ENCODE measurements around the gene NABP2. TPM values are rescaled to one million over a fixed set of nuclear protein-coding genes. Genes with fewer than 3 reads are reported as not detected.

The NABP2 gene
- total and polyA plus RNA-seq, 2 experiments from 2014 or later: 25.5 to 27.8 TPM

DNA sequence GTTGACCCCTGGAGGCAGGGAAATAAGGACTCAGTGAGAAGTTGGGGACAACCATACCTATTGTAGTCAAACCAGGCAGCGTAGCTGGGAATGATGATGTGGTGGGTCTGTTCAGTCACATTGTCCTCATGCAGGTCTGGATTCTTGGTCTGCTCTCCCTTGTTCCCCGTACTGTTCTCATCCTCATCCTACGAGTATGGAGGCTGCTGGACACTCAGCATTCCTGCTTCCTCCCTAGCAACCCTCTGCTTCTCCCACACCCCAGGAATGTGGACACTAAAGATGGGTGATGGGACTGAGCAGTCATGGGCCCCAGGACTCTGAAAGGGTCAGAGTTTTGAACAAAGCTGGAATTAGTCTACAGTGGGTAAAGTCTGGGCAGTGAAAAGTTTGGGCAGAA, 45.8 kb upstream of the NABP2 start:
- no peaks in the 10 kb centered on the region for H3K27me3 ChIP-seq (ENCODE audit: insufficient read depth)
- peaks cover 82% of the 10 kb centered on the region for H3K36me3 ChIP-seq (ENCODE audit: insufficient read depth)
- H3K4me1 Mint-ChIP-seq: no peaks in the 10 kb centered on the region
- H3K27me3 Mint-ChIP-seq (ENCODE audit: insufficient read depth, low read depth, poor library complexity): no peaks in the 10 kb centered on the region
- DNase-seq (ENCODE audit: low spot score) (no peak), ATAC-seq (no peak)
- H3K9me3 Mint-ChIP-seq: no peaks in the 10 kb centered on the region
- no peak overlapping the region for H2AFZ ChIP-seq
- H3K27ac ChIP-seq (ENCODE audit: low read depth): no peak overlapping the region
- peaks cover 2% of the 10 kb centered on the region for H4K20me1 ChIP-seq (replicated peaks; ENCODE audit: insufficient read depth)
- H3K79me2 ChIP-seq (replicated peaks; ENCODE audit: insufficient read depth): 0 out of 2 replicates have a peak, but pooled peaks cover 4% of the 10 kb centered on the region
- H3K9me2 ChIP-seq (ENCODE audit: insufficient read depth): no peaks in the 10 kb centered on the region
- H3K4me1 ChIP-seq (ENCODE audit: insufficient read depth): no peaks in the 10 kb centered on the region
- H3K27ac Mint-ChIP-seq: no peak overlapping the region
- TF ChIP-seq, protein P1, sequence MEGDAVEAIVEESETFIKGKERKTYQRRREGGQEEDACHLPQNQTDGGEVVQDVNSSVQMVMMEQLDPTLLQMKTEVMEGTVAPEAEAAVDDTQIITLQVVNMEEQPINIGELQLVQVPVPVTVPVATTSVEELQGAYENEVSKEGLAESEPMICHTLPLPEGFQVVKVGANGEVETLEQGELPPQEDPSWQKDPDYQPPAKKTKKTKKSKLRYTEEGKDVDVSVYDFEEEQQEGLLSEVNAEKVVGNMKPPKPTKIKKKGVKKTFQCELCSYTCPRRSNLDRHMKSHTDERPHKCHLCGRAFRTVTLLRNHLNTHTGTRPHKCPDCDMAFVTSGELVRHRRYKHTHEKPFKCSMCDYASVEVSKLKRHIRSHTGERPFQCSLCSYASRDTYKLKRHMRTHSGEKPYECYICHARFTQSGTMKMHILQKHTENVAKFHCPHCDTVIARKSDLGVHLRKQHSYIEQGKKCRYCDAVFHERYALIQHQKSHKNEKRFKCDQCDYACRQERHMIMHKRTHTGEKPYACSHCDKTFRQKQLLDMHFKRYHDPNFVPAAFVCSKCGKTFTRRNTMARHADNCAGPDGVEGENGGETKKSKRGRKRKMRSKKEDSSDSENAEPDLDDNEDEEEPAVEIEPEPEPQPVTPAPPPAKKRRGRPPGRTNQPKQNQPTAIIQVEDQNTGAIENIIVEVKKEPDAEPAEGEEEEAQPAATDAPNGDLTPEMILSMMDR (conservative IDR thresholded peaks at IDR 0.05; ENCODE audit: low read depth in 2 of 2): no peak
- TF ChIP-seq JUNB (IDR thresholded peaks at IDR 0.05; ENCODE audit: unreplicated experiment) (no peak), POLR2AphosphoS5 (IDR thresholded peaks at IDR 0.05; ENCODE audit: low read depth) (no peak), EZH2phosphoT487 (IDR thresholded peaks at IDR 0.05; ENCODE audit: unreplicated experiment) (no peak), ZNF462 (CRISPR knock-in tag; IDR thresholded peaks at IDR 0.05) (no peak), ZNF331 (CRISPR knock-in tag; IDR thresholded peaks at IDR 0.05; ENCODE audit: low read depth) (no peak), CREB1 (CRISPR knock-in tag; IDR thresholded peaks at IDR 0.05; ENCODE audit: low read depth) (no peak)
- TF ChIP-seq, protein P2, sequence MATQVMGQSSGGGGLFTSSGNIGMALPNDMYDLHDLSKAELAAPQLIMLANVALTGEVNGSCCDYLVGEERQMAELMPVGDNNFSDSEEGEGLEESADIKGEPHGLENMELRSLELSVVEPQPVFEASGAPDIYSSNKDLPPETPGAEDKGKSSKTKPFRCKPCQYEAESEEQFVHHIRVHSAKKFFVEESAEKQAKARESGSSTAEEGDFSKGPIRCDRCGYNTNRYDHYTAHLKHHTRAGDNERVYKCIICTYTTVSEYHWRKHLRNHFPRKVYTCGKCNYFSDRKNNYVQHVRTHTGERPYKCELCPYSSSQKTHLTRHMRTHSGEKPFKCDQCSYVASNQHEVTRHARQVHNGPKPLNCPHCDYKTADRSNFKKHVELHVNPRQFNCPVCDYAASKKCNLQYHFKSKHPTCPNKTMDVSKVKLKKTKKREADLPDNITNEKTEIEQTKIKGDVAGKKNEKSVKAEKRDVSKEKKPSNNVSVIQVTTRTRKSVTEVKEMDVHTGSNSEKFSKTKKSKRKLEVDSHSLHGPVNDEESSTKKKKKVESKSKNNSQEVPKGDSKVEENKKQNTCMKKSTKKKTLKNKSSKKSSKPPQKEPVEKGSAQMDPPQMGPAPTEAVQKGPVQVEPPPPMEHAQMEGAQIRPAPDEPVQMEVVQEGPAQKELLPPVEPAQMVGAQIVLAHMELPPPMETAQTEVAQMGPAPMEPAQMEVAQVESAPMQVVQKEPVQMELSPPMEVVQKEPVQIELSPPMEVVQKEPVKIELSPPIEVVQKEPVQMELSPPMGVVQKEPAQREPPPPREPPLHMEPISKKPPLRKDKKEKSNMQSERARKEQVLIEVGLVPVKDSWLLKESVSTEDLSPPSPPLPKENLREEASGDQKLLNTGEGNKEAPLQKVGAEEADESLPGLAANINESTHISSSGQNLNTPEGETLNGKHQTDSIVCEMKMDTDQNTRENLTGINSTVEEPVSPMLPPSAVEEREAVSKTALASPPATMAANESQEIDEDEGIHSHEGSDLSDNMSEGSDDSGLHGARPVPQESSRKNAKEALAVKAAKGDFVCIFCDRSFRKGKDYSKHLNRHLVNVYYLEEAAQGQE (IDR thresholded peaks at IDR 0.05; ENCODE audit: unreplicated experiment): no peak
- H3K36me3 Mint-ChIP-seq (ENCODE audit: low read depth): peaks cover 93% of the 10 kb centered on the region
- H3F3A ChIP-seq (replicated peaks; ENCODE audit: low read depth): peaks cover 3% of the 10 kb centered on the region; the same call in 1 of the 2 replicates
- H3K4me2 ChIP-seq: no peak overlapping the region
- no peak overlapping the region for H3K4me3 ChIP-seq
- H3K4me3 Mint-ChIP-seq: no peak overlapping the region
